Caco-2 (cell line): ENCODE data around the gene SH3TC1. TPM values are rescaled to one million over a fixed set of nuclear protein-coding genes. Genes with fewer than 3 reads are reported as not detected.

Source experiments
- BruUV-seq: library from RNA; stranded (reverse); fragments of 400-500 nt; replicated peaks from 2 replicates; lab custom pipeline; 2021; lab: Mats Ljungman, UMichigan
- CTCF ChIA-PET: fragments of 300-600 bp; sonication (Branson Sonifier 250); formaldehyde crosslinking; loops from one replicate; lab custom pipeline; 2022; ENCODE audit warnings: antibody characterized with exemption; lab: Charles Lee
- POLR2A ChIA-PET: fragments of 300-600 bp; sonication (Branson Sonifier 250); formaldehyde crosslinking; loops from one replicate; lab custom pipeline; 2022; ENCODE audit warnings: antibody characterized with exemption; lab: Charles Lee
- DNase-seq, 2 experiments: peaks; one replicate each; pipeline versions ENCODE4 v3.0.0 to v3.0.0-alpha.2; 2020 to 2022
- H3K27me3 ChIP-seq: replicated peaks from 2 replicates; pipeline ENCODE4 v1.6.0; 2011; ENCODE audit warnings: low read length; ENCODE audit not compliant: control insufficient read depth, insufficient read depth
- H3K36me3 ChIP-seq: 2 replicates; pipeline ENCODE4 v1.5.1; 2011; ENCODE audit warnings: low read length; ENCODE audit not compliant: control insufficient read depth, insufficient read depth
- H3K4me1 ChIP-seq: fragments of 250-450 bp; sonication (Bioruptor Pico); 2 replicates; pipeline ENCODE4 v1.5.1; 2020; ENCODE audit warnings: mild to moderate bottlenecking
- H3K4me3 ChIP-seq: 2 replicates; pipeline ENCODE4 v1.5.1; 2011; ENCODE audit warnings: low read depth, mild to moderate bottlenecking, control low read depth, low read length
- H3K9me3 ChIP-seq: fragments of 250-450 bp; sonication (Bioruptor Pico); 2 replicates; pipeline ENCODE4 v1.5.1; 2020; ENCODE audit warnings: mild to moderate bottlenecking, moderate library complexity
- H3K27ac Mint-ChIP-seq: one replicate; pipeline ENCODE4 v1.8.0; 2022; ENCODE audit warnings: mixed read lengths; ENCODE audit not compliant: unreplicated experiment
- H3K27me3 Mint-ChIP-seq: one replicate; pipeline ENCODE4 v1.8.0; 2022; ENCODE audit warnings: mixed read lengths; ENCODE audit not compliant: insufficient read depth, unreplicated experiment
- H3K36me3 Mint-ChIP-seq: one replicate; pipeline ENCODE4 v1.8.0; 2022; ENCODE audit warnings: mild to moderate bottlenecking, mixed read lengths; ENCODE audit not compliant: insufficient read depth, unreplicated experiment
- H3K4me1 Mint-ChIP-seq: one replicate; pipeline ENCODE4 v1.8.0; 2022; ENCODE audit warnings: low read depth, mixed read lengths; ENCODE audit not compliant: unreplicated experiment
- H3K4me3 Mint-ChIP-seq: one replicate; pipeline ENCODE4 v1.8.0; 2022; ENCODE audit warnings: mild to moderate bottlenecking, moderate library complexity, mixed read lengths; ENCODE audit not compliant: unreplicated experiment
- H3K9me3 Mint-ChIP-seq: one replicate; pipeline ENCODE4 v1.8.0; 2022; ENCODE audit warnings: mixed read lengths; ENCODE audit not compliant: unreplicated experiment
- intact Hi-C: fragments of 100-400 bp; cut with micrococcal nuclease; formaldehyde crosslinking; loops from one replicate; pipeline ENCODE4 v1.10.0; 2022; ENCODE audit not compliant: unreplicated experiment
- total RNA-seq: library from RNA; stranded (reverse); gene quantifications from 2 replicates; pipeline ENCODE4 v1.2.3, GENCODE V29; 2022
- TF ChIP-seq, protein P1 (sequence below), 2 experiments: fragments of 200-600 bp in 1 of 2; IDR thresholded peaks; 1 replicate in 1 of 2; 2 replicates in 1 of 2; pipeline versions ENCODE4 v1.5.1 to v1.8.0; 2011 to 2022; ENCODE audit warnings: antibody characterized with exemption in 1 of 2, control low read depth in 1 of 2, inconsistent platforms in 1 of 2, low read depth in 1 of 2, low read length in 1 of 2, mild to moderate bottlenecking in 1 of 2, moderate library complexity in 1 of 2; ENCODE audit not compliant: insufficient read depth in 1 of 2, severe bottlenecking in 1 of 2, unreplicated experiment in 1 of 2

SH3TC1 gene
- total RNA-seq, 1 experiment from 2014 or later, result 18.6 TPM

DNA sequence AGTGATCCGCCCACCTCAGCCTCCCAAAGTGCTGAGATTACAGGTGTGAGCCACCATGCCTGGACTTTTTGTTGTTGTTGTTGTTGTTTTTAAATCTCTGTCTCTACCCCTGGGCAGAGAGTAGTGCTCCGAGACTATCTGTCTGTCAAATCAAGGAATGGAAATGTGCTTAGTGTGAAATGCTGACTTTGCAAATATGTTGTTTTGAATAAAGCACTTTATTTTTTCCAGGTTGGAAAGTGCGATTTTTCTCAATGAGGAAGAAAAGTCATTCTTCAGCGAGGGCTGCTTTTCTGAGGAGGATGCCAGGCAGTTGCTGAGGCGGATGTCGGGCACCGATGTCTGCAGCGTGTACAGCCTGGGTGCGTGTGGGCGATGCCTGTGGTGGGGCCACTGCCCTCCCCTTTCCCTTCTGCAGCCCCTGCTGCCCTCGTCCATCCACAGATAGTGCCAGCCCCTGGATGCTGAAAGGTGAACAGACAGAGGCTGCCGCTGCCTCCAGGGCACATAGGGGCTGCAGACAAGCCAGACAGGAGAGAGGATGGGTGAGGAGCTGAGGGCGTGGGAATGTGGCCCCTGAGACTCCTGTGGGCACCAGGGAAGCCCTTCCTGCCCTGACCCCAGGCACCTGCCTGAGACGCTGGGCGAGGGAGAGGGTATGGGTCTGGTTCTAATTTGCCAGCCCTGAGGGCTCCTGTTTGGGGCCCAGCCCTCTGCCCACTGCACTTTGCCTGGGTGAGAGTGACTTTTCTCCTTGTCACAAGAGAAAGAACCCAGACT is 23.7 kb downstream of the SH3TC1 start:
- no peaks in the 10 kb centered on the region for H3K9me3 Mint-ChIP-seq
- no TSS peak for BruUV-seq
- ChIA-PET CTCF (no interaction called here), POLR2A (no interaction called here)
- Histone ChIP-seq H3K9me3 (no peaks in the 10 kb centered on the region), H3K27me3 (no peaks in the 10 kb centered on the region), H3K4me3 (no peak overlapping the region), H3K4me1 (no peaks in the 10 kb centered on the region), H3K36me3 (no peaks in the 10 kb centered on the region)
- no peak overlapping the region for H3K4me3 Mint-ChIP-seq
- no peaks in the 10 kb centered on the region for H3K4me1 Mint-ChIP-seq
- H3K27me3 Mint-ChIP-seq, result no peaks in the 10 kb centered on the region
- intact Hi-C loops, result no loop called here
- TF ChIP-seq, protein P1, sequence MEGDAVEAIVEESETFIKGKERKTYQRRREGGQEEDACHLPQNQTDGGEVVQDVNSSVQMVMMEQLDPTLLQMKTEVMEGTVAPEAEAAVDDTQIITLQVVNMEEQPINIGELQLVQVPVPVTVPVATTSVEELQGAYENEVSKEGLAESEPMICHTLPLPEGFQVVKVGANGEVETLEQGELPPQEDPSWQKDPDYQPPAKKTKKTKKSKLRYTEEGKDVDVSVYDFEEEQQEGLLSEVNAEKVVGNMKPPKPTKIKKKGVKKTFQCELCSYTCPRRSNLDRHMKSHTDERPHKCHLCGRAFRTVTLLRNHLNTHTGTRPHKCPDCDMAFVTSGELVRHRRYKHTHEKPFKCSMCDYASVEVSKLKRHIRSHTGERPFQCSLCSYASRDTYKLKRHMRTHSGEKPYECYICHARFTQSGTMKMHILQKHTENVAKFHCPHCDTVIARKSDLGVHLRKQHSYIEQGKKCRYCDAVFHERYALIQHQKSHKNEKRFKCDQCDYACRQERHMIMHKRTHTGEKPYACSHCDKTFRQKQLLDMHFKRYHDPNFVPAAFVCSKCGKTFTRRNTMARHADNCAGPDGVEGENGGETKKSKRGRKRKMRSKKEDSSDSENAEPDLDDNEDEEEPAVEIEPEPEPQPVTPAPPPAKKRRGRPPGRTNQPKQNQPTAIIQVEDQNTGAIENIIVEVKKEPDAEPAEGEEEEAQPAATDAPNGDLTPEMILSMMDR (IDR thresholded peaks at IDR 0.05; ENCODE audit: insufficient read depth in 1 of 2, low read depth in 1 of 2, low read length in 1 of 2, severe bottlenecking in 1 of 2, unreplicated experiment in 1 of 2), result no peak
- DNase-seq, result no peak
- H3K36me3 Mint-ChIP-seq, result peaks cover 9% of the 10 kb centered on the region
- H3K27ac Mint-ChIP-seq, result no peak overlapping the region

DNA sequence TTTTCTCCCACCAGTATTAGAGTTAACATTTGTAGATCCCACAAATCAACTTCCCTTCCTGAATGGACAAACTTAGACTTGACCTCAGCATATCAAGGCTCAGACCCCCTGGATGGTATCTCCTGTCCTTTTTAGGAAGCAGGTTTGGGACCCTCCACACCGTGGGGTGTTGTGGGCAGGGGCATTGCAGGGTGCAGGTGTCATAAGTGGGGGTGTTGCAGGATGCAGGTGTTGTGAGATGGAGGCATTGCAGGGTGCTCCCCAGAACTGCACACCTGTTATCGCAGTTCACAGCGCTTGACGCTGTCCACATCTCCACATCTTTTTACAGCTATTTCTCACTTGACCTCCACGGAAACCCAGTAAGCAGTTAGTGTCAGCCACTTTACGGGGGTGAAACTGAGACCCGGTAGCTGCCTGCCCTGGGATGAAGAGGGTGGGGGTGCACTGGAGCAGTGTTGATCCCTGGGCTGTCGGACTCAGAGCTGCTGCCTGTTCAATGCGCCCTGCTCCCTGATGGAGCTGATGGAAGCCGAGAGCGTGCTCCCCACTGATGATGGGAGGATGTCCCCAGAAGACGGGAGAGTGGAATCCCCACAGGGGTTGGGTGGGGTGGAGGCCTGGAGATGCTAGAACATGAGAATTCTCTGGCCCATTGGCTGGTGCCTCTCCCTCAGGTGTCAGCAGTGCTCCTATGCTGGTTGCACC is 25.3 kb downstream of the SH3TC1 start:
- CTCF ChIA-PET, result no interaction called here
- no peaks in the 10 kb centered on the region for H3K27me3 Mint-ChIP-seq
- Histone ChIP-seq H3K9me3 (no peaks in the 10 kb centered on the region), H3K4me3 (no peak overlapping the region), H3K4me1 (0 out of 2 replicates have a peak, but pooled peaks cover 5% of the 10 kb centered on the region), H3K36me3 (no peaks in the 10 kb centered on the region), H3K27me3 (no peaks in the 10 kb centered on the region)
- POLR2A ChIA-PET, result no interaction called here
- intact Hi-C loops, result no loop called here
- no peaks in the 10 kb centered on the region for H3K4me1 Mint-ChIP-seq
- H3K4me3 Mint-ChIP-seq, result no peak overlapping the region
- peaks cover 9% of the 10 kb centered on the region for H3K36me3 Mint-ChIP-seq
- H3K9me3 Mint-ChIP-seq, result no peaks in the 10 kb centered on the region
- no peak for DNase-seq
- no TSS peak for BruUV-seq
- no peak overlapping the region for H3K27ac Mint-ChIP-seq
- TF ChIP-seq, protein P1 (IDR thresholded peaks at IDR 0.05; ENCODE audit: insufficient read depth in 1 of 2, low read depth in 1 of 2, low read length in 1 of 2, severe bottlenecking in 1 of 2, unreplicated experiment in 1 of 2), result no peak

DNA sequence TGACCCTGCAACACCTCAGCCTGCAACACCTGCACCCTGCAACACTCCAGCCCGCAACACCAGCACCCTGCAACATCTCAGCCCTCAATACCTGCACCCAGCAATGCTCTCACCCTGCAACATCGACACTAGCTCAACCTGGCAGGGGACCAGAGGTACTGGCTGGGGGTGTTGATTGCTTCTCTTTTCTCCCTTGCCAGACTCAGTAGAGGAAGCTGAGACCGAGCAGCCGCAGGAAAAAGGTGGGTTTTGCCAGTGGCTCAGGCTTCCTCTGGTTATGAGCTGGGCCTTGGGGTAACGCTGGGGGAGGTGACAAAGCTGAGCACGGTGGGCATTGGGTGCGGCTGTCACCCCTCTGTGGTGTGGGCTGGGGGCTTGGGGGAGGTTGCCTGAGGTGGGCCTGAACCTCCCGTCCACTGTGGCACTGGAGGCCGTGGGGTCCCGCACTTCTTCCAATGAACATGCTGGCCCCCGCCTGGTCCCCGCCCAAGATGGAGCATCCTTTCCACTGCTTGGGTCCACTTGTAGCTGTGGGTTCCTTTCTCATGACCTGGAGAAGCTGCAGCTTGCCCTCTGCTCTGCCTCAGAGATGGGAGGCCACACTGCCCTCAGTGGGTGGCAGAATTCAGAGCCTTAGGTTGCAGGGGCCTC is 26.0 kb downstream of the SH3TC1 start:
- ChIA-PET CTCF (no interaction called here), POLR2A (no interaction called here)
- no TSS peak for BruUV-seq
- intact Hi-C loops, result no loop called here
- no peak overlapping the region for H3K4me3 ChIP-seq
- H3K9me3 Mint-ChIP-seq, result no peaks in the 10 kb centered on the region
- no peak overlapping the region for H3K27ac Mint-ChIP-seq
- TF ChIP-seq, protein P1 (IDR thresholded peaks at IDR 0.05; ENCODE audit: insufficient read depth in 1 of 2, low read depth in 1 of 2, low read length in 1 of 2, severe bottlenecking in 1 of 2, unreplicated experiment in 1 of 2), result no peak
- no peaks in the 10 kb centered on the region for H3K4me1 Mint-ChIP-seq
- no peaks in the 10 kb centered on the region for H3K36me3 ChIP-seq
- peaks cover 9% of the 10 kb centered on the region for H3K36me3 Mint-ChIP-seq
- H3K9me3 ChIP-seq, result no peaks in the 10 kb centered on the region
- H3K27me3 ChIP-seq, result no peaks in the 10 kb centered on the region
- H3K4me1 ChIP-seq, result 0 out of 2 replicates have a peak, but pooled peaks cover 5% of the 10 kb centered on the region
- DNase-seq, result no peak
- no peak overlapping the region for H3K4me3 Mint-ChIP-seq
- H3K27me3 Mint-ChIP-seq, result no peaks in the 10 kb centered on the region
